Stimulated activated CD4-positive, alpha-beta T cell treated with anti-CD3 and anti-CD28 coated beads, TNF-alpha, amount 100 ng/mL, for 1 hour (primary cell): ENCODE measurements around the gene ZSWIM9.
"Not testable (repeated sequence)": the region's sequence is repeated elsewhere in the genome, so short reads cannot be mapped to it uniquely, and the experiment has no call there.

Experiments used
- DNase-seq, 3 donors: peaks; one replicate each; pipeline ENCODE4 v3.0.0-alpha.2; 2020; ENCODE audit warnings: low read depth in 3 of 3, low spot score in 1 of 3

Gene ZSWIM9

DNA sequence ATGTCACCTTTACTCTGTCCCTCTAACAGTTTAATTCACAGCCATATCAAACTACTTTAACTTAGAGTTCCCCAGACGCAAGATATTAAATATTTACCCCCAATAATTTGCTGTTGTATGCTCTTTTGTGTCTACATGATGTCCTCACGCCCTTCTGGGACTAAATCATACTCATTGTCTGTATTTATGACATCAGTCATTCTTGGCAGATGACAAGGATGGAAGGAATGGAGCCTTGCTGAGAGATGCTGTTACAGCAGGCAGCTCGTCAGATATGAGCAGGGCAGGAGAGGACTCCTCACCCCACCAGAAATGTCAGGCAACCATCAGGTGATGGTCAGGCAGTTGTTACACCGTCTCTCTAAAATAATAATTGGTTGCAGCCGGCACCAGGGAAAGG, 43.5 kb downstream of the ZSWIM9 start:
- no peak for DNase-seq

DNA sequence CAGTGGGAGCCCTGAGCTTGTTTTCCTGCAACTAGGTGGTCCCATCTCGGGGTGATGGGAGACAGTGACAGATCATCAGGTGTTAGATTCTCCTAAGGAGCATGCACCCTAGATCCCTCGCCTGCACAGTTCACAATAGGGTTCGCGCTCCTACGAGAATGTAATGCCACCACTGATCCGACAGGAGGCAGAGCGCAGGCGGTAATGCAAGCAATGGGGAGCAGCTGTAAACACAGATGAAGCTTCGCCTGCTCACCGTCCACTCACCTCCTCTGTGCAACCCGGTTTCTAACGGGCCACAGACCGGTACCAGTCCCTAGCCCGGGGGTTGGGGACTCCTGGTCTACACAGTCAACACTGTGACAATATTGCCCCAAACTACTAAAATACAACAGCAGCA, 46.5 kb downstream of the ZSWIM9 start:
- DNase-seq, result no peak

DNA sequence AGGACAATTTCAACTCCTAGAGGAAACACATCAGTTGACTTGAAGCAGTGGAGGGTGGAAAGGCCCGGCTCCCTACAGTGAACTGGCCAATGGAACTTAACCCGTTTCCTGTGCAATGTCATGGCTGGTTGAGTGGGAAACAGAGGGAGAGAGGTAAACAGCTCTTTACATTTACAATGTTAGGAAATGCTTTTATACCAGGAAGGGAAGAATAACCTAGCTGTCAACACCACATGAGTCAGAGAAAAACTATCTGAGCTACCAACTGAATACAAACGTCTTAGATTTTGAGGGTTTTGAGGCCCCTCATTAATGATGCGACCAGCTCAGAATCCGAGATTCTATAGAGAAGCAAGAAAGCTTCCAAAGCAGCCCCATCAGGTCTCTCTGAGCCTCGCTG, 48.5 kb downstream of the ZSWIM9 start:
- no peak for DNase-seq

DNA sequence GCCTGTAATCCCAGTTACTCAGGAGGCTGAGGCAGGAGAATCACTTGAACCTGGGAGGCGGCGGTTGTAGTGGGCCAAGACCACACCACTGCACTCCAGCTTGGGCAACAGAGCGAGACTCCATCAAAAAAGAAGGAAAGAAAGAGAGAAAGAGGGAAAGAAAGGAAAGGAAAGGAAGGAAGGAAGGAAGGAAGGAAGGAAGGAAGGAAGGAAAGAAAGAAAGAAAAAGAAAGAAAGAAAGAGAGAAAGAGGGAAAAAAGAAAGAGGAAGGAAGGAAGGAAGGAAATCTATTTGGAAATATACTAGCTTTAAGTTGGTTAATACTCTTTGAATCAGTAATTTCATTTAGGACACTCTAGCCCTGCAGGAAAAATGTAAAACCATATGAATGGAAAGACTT, 50.3 kb downstream of the ZSWIM9 start:
- DNase-seq, result not testable (repeated sequence)

DNA sequence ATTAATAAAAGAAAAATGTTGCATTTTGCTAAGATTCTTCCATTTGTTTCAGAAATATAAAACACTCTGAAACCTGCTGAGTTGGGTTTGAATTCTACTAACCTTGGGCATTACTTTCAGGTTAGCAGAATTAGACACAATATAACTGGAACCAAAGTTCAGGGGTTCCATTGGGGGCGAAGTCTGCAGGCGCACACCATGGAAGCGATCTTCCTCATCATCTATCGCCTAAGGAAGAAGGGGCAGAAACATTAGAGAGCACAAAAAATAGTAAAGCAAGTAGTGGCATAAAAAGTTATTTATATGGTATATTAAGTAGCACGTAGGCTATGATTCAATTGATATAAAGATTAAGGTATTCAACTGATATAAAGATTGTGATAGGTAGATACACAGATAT, 51.1 kb downstream of the ZSWIM9 start:
- DNase-seq, result no peak

DNA sequence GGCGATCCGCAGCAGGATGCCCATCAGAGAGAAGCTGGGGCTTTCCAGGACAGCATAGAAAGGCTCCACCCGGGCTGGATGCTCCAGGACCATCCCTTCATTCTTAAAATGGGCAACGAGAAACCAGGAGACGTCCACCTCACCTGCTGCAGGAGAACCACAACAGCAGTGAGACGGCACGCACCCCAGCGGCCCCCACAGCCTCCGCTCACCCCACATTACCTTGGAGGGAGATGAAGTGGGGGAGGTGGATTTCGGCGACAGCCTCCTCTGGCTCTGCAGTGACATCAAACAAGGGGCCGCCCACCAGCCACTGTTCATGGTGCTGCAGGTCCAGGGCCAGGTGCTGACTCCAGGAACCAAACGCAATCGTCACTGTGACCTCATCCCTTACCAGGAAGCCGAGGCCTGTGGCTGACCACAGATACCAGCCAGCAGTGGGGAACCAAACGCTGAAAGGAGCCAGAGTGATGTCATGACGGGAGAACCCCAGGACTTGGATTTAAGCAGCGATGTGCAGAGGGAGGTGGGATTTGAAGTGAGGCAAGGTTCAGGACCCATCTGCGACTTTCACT, 60.2 kb downstream of the ZSWIM9 start:
- no peak for DNase-seq

DNA sequence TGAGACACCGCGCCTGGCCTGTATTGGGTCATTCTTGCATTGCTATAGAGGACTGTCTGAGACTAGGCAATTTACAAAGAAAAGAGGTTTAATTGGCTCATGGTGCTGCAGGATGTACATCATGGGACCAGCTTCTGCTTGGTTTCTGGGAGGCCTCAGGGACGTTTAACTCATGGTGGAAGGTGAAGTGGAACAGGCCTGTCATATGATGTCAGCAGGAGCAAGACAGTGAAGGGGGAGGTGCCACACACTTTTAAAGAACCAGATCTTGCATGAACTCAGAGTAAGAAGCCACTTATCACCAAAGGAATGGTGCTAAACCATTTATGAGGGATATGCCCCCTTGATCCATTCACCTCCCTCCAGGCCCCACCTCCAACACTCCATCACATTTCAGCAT, 66.6 kb downstream of the ZSWIM9 start:
- DNase-seq, result no peak

DNA sequence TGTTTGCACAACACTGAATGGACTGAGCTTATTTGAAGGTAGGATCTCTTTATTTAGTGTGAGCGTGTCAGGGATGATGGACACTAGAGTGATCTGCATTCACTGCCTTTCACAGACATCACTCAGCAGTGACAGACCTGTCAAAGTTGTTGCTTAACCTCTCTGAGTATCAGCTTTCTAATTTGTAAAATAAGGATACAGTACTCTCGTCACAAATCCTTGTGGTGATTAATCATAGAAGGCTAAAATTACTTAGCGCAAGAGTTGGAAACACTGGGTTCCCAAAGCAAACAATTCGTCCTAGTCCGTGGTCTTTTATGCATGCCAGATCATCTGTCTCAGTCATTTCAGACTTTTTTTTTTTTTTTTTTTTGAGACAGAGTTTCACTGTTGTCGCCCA, 68.6 kb downstream of the ZSWIM9 start:
- no peak for DNase-seq

DNA sequence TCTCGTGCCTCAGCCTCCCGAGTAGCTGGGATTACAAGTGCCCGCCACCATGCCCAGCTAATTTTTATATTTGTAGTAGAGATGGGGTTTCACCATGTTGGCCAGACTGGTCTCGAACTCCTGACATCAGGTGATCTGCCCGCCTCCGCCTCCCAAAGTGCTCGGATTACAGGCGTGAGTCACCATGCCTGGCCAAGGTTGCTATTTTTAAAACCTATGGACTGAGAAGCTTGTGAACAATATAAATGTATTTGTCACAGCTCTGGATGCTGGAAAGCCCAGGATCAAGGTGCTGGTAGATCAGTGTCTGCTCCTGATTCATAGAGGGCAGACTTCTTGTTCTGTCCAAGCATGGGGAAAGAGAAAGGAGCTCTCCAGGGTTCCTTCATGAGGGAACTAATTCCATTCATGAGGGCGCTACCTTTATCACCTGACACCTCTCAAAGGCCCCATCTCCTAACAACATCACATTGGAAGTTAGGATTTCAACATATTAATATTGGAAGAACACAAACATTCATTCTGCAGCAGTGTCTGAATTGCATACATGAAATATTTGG, 69.2 kb downstream of the ZSWIM9 start:
- no peak for DNase-seq

DNA sequence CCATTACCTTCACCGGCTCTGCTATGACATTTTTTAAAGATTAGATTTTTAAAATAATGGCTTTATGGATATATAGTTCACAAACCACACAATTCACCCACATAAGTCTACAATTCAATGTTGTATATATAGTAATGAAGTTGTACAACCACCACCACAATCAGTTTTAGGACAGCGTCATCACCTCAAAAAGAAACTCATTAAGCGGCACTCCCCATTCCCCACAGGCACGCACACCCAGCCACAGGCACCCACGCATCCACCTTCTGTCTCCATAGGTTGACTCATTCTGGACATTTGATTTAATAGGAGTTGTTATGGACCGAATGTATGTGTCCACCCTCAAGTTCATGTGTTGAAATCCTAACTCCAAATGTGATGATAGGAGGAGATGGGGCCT, 71.3 kb downstream of the ZSWIM9 start:
- not testable (repeated sequence) for DNase-seq

DNA sequence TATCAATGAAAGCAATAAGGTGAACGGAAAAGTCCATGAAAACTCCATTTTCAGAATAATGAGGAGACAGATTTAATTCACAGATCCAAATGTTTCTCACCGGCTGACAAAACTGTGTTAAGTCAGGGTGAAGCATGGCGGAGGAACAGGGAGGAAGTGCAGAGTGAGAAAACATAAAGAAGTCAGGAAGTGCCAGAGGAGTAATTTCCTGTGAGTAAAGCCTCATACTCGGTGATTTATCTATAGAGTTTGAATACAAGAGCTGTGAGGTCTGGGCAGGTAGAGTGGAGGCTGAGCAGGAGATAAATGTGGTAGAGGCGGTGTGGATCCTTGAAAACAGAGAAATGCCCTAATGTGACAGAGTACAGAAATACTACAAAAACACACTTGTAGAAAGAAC, 73.8 kb downstream of the ZSWIM9 start:
- DNase-seq, result peak in 1 of 3 donors; percentile 6

DNA sequence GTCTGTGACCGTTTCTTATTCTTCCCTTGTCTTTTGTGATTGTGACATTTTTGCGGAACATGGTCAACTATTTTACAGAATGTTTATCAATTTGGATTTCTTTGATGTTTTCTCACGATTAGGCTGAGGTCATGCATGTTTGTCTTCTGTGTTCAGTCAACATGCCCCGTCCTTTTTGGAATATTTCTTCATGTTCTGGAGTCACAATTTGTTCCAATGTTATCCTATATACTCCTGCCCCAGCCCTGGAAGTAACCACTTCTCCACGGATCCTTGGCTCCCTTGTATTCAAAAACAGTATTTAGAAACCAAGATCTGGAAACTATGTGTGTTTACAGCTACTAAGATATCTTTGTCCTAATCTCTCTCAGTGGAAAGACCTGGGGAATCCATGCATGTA, 75.6 kb downstream of the ZSWIM9 start:
- no peak for DNase-seq

DNA sequence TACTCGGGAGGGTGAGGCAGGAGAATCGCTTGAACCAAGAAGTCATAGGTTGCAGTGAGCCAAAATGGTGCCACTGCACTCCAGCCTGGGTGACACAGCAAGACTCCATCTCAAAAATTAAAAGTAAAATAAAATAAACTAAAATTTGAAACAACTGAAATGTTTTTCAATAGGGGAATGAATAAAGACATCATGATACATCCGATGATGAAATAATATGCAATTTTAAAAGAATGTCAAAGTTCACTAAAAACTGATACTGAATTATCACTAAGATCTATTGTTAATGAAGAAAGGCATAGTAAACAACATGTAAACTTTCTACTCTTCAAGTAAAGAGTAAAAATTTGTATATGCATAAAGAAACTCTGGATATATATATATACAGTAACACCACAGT, 76.7 kb downstream of the ZSWIM9 start:
- DNase-seq, result no peak
